ENCODE measurements around the gene CLEC20A. TPM values are rescaled to one million over a fixed set of nuclear protein-coding genes. Genes with fewer than 3 reads are reported as not detected.
A peak's percentile ranks its signal among the peaks of the same experiment; 100 is the strongest.

Gene CLEC20A
- total and polyA plus RNA-seq, 2 donors from 2014 or later, result 0.47 TPM; not detected in 1

- intact Hi-C loops (cut with DNase I), result no loop called here
- Histone ChIP-seq H3K27me3 (ENCODE audit: control insufficient read depth, insufficient read depth, low read length) (no peaks in the 10 kb centered on the region), H3K4me1 (ENCODE audit: control insufficient read depth in 2 of 3, insufficient read depth in 2 of 3, low read depth in 1 of 3, low read length in 3 of 3) (no peaks in the 10 kb centered on the region), H3K4me3 (ENCODE audit: low read length in 3 of 3) (no peak overlapping the region), H3K9ac (ENCODE audit: low read length in 3 of 3) (no peak overlapping the region), H3K27ac (ENCODE audit: low read depth in 2 of 2, low read length in 2 of 2) (no peak overlapping the region), H3K36me3 (ENCODE audit: control insufficient read depth in 2 of 3, insufficient read depth in 3 of 3, low read length in 3 of 3) (no peaks in the 10 kb centered on the region), H3K9me3 (ENCODE audit: control insufficient read depth in 2 of 3, insufficient read depth in 1 of 3, low read length in 3 of 3) (no peaks in the 10 kb centered on the region)
- DNase-seq (no peak), FAIRE-seq (no peak)
- no peak for TF ChIP-seq CTCF (IDR thresholded peaks at IDR 0.05; ENCODE audit: borderline replicate concordance, extremely low read depth, insufficient read depth)
Measured at GRCh38 chr1:178510155-178510554, 13.4 kb upstream of the CLEC20A start.

- H3K4me1 ChIP-seq (ENCODE audit: control insufficient read depth in 2 of 3, insufficient read depth in 2 of 3, low read depth in 1 of 3, low read length in 3 of 3), result no peaks in the 10 kb centered on the region
- FAIRE-seq (no peak), DNase-seq (peak in 2 of 5 donors; percentile 14 to 40)
- intact Hi-C loops (cut with DNase I), result loop anchor here (10.0 kb wide), 1 partner anchor 205 kb away; no protein-coding TSS in a partner anchor
- H3K27ac ChIP-seq (ENCODE audit: low read depth in 2 of 2, low read length in 2 of 2), result no peak overlapping the region
- no peaks in the 10 kb centered on the region for H3K9me3 ChIP-seq (ENCODE audit: control insufficient read depth in 2 of 3, insufficient read depth in 1 of 3, low read length in 3 of 3)
- no peaks in the 10 kb centered on the region for H3K36me3 ChIP-seq (ENCODE audit: control insufficient read depth in 2 of 3, insufficient read depth in 3 of 3, low read length in 3 of 3)
- H3K4me3 ChIP-seq (ENCODE audit: low read length in 3 of 3), result no peak overlapping the region
- H3K27me3 ChIP-seq (ENCODE audit: control insufficient read depth, insufficient read depth, low read length), result no peaks in the 10 kb centered on the region
- TF ChIP-seq CTCF (IDR thresholded peaks at IDR 0.05; ENCODE audit: borderline replicate concordance, extremely low read depth, insufficient read depth), result no peak
- H3K9ac ChIP-seq (ENCODE audit: low read length in 3 of 3), result no peak overlapping the region
Measured at GRCh38 chr1:178509414-178510007, 12.7 kb upstream of the CLEC20A start.

- Histone ChIP-seq H3K27ac (ENCODE audit: low read depth in 2 of 2, low read length in 2 of 2) (no peak overlapping the region), H3K9me3 (ENCODE audit: control insufficient read depth in 2 of 3, insufficient read depth in 1 of 3, low read length in 3 of 3) (no peaks in the 10 kb centered on the region), H3K36me3 (ENCODE audit: control insufficient read depth in 2 of 3, insufficient read depth in 3 of 3, low read length in 3 of 3) (no peaks in the 10 kb centered on the region), H3K4me3 (ENCODE audit: low read length in 3 of 3) (no peak overlapping the region), H3K9ac (ENCODE audit: low read length in 3 of 3) (no peak overlapping the region), H3K4me1 (ENCODE audit: control insufficient read depth in 2 of 3, insufficient read depth in 2 of 3, low read depth in 1 of 3, low read length in 3 of 3) (no peaks in the 10 kb centered on the region), H3K27me3 (ENCODE audit: control insufficient read depth, insufficient read depth, low read length) (no peaks in the 10 kb centered on the region)
- no peak for DNase-seq
- intact Hi-C loops (cut with DNase I), result loop anchor here (10.0 kb wide), 1 partner anchor 202 kb away; no protein-coding TSS in a partner anchor
- TF ChIP-seq CTCF (IDR thresholded peaks at IDR 0.05; ENCODE audit: borderline replicate concordance, extremely low read depth, insufficient read depth), result no peak
- FAIRE-seq, result no peak
Measured at GRCh38 chr1:178506669-178507068, 9.9 kb upstream of the CLEC20A start.

Data from kidney (tissue), 14 donors.